NCI-H82 (cell line): ENCODE data around the gene ZNF670.

Experiments used
- DNase-seq: peaks from one replicate; lab custom pipeline; 2025; lab: John Stamatoyannopoulos, UW

The ZNF670 gene

DNA sequence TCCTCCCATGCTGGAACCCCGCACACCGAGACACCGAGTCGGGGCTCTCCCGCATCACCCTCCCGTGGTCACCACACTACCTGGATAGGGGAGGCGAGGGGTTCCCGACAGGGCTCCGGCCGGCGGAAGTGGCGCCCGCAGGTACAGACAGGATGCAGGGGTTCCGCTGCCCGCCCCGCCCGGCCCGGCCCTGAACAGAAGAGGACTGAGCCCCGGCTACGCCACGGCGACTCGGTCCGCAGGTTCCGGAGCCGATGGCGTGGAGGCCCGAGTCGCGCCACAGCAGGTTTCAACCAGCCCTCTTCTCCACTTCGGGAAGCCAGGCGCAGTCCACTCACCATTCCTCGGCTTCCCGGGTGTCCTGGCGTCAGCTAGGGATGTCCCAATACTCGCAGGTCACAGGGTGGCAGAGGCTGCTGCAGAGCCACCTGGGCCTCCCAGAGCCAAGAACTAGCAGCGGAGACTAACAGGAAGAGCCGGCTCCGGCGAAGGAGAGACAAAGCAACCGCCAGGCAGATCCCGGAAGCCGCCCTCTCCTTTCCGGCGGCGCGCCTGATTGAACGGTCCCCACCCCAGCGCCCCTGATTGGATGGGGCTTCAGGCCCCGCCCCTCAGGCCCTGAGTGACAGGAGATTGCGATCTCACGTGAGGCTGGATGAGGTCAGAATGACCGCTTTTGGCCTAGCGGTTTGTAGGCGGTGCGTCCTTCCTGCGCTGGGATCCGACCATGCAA, 25.4 kb upstream of the ZNF670 start, which contains the start of gene ZNF669:
Gene ZNF669, minus strand, starts transcription at position 498 of the 733 bp plus-strand sequence. Its CDS starts 157 bp downstream, at position 341.
- peak; percentile 100 for DNase-seq

DNA sequence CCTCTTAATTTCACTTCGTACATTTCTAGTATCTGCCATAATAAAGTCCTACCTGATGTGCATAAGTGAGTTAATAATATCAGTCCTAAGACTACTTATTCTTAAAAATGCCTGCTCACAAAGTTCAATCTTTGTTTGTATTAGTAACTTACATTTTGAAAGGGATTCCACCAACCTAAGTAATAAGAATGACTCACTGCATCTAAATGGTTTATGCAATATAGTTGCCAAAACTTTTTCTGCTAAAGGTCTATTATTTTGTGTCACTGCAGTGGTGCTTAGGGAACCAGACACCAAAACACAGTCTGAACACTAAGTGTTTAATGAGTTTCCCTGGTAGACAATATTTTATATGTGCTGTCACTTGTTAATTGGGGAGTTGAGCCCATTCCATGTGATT, 23.8 kb upstream of the ZNF670 start:
- no peak for DNase-seq

DNA sequence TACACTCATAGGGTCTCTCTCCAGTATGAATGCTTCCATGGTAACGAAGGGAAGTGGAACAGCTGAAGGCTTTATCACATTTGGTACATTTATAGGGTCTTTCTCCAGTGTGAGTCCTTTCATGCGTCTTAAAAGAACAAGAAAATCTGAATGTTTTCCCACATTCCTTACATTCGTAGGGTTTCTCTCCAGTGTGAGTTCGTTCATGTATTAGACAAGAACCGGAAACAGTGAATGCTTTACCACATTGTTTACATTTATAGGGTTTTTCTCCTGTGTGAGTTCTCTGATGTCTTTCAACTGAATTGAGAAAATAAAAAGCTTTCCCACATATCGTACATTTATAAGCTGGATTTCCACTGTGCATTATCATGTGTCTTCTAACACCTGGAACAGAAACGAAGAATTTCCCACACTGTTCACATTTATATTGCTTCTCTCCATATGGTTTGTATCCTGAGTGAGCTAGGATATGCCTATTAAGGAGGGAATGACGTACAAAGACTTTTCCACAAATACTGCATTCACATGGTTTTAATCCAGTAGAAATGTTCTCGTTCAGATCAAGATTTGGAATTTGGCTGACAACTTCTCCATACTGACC, 22.2 kb upstream of the ZNF670 start:
- no peak for DNase-seq

DNA sequence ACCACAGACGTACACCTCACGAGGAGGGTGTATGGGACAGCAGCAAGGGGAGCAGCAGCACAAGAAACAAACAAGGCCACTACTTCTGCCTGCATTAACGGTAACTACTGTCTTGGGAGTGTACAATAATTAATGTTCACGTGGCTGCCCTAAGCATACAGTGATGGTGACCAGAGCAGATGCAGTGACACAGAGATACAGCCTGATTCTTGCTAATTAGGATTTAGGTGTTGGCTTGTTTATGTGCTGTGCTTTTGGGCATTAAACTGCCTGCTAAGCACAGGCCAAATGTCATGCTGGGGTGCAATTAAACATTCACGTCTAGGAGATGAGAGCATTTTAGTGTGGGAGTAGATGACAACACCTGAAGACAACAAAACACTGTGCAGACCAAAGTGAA, 18.3 kb upstream of the ZNF670 start:
- DNase-seq, result no peak

DNA sequence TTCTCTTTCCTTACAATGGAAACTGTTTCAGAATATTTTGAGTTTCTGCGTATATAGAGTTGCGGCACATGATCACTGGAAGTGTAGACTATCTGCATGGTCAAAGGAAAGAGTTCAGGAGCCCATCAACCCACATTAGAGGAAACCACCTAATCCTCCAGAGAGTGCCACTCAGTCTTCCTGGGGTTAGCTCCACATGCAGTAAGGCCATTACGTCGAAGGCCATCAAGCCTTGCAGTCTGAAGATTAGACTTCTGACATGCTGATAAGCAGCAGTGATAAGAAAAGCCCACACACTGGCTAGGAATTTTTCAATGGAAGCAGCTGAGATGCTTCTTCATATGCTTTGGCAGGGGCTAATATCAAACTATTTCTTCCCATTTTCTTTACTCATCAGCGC, 17.9 kb upstream of the ZNF670 start:
- DNase-seq, result no peak

DNA sequence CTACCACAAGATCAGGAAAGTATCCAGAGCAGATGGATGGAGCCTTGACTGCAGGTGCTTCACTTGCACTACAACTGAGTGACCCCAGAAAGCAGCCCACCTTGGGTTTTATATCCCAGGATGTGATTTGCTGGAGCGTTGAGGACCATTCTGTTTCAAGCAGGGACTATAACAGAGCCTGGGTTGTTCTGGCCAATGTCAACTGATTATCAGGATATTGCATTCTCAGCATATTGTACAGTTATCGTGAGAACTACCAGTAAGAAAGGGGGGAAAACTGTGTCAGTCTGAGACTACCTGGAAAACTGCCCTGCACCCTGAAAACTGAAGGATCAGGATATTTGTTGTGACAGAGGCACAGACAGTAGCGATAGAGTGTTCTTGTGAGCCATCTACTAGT, 17.5 kb upstream of the ZNF670 start:
- no peak for DNase-seq

DNA sequence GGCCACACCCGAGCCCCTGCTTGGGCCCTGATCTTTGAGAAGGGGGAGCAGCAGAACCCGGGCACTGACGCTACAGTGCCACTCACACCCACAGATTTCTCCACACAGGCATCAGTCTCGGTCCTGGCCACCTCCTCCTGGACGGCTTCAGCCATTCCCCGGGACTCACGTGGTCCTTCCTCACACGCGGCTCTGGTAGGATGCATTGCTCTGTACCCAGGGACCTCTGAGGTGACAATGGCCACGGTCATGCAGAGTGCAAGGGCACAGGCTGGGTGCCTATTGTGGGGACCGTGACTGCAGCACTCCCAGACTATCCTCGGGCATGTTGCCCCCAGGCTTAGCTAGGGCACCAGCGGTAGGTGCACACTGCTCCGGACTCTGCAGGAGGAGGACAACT, 11.8 kb upstream of the ZNF670 start:
- DNase-seq, result no peak

DNA sequence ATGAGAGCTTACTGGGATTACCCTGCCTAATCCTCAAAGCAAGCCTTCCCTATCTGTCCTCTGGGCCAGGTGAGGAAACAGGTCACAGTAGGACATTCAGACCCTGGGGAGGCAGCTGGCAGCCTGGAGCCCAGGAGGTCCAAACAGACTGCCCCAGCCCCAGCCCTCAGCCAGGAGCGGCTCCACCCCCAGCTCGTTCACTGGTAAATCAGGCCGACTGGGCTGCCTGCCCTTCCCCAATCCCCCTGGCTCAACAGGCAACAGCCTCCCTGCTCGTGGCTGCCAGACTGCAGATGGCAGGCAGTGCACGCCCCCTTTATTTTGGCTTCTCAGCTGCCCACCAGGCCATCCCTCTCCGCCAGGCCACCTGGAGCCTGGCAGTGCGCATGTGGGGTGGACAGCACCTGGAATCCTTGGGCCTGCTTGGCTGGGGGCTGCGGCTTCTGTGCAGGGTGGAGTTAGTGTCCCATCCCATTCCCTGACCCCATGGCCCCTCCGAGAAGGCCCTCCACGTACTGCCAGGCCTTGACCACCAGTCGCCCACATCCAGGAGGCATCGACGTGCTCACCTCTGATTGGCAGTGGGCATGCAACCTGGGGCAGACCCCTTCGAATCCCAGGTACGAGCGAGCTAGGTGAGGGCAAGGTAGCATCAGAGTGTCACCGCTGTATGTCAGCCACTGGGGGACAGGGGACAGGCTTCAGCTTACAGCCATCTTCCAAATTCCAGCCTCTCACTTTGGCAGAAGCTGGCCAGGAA, 11.2 kb upstream of the ZNF670 start:
- peak; percentile 78 for DNase-seq

DNA sequence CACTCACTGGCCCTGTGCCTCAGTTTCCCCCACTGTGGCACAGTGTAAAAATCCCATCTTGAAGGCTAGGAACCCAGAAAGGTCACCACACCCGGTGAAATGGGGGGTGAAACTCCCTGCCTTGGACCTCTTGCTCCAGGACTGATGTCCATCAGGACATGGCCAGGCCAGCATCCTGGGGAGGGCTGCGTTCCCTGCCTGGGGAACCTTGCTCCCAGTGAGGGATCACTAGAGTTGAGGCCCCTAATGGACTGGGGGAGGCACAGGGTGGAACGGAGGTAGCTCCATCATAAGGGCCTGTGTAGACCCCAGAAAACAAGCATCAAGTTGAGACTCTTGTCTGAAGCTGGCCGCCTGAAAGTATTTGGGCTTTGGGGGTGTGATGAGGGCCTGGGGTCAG, 10.4 kb upstream of the ZNF670 start:
- no peak for DNase-seq

DNA sequence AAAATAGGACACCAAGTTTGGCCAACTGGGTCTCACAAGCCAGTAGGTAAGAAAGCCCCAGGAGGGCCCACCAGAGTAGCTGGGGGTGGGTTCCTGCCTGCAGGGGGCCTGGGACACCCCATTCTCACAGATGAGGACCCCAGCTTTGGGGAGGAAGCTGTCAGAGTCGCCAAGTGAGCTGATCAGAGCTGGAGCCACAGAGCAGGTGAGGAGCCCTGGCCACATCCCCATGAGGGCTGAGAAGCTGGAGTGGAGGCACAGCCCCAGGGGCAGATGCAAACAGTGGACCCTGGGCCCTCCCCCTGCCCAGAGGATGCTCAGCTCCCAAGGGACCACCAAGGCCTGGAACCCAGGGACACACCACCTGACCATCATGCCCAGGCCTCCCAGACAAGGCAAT, 8.6 kb upstream of the ZNF670 start:
- no peak for DNase-seq

DNA sequence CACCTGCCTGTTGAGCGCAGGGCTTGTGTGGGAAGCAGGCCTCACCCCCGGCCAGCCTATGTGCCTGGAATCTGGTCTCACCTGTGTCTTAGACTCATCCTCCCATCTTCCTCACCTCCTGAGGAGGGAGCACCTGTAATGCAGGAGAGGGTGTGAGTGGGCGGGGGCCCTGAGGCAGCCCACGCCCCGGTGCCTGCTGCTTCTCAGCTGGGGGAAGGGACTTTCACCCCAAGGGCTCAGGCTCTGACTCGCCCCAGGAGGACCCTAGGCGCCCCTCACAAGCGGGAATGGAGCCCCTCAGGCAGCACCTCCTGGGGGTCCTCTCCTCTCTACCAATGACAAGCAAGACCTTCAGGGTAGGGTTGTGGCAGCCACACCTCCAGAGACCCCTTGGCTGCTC, 6.7 kb upstream of the ZNF670 start:
- no peak for DNase-seq

DNA sequence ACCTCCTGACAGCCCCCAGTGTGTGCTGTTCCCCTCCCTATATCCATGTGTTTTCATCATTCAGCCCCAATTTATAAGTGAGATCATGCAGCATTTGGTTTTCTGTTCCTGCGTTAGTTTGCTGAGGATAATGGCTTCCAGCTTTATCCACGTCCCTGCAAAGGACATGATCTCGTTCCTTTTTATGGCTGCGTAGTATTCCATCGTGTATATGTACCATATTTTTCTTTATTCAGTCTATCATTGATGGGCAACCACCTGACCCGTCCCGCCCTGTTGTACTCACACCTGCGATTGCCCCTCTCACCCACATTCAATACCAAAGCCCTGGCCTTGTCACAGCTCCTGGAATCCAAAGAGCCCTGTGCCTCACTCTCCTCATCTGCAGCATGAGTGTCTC, 6.2 kb upstream of the ZNF670 start:
- DNase-seq, result no peak

DNA sequence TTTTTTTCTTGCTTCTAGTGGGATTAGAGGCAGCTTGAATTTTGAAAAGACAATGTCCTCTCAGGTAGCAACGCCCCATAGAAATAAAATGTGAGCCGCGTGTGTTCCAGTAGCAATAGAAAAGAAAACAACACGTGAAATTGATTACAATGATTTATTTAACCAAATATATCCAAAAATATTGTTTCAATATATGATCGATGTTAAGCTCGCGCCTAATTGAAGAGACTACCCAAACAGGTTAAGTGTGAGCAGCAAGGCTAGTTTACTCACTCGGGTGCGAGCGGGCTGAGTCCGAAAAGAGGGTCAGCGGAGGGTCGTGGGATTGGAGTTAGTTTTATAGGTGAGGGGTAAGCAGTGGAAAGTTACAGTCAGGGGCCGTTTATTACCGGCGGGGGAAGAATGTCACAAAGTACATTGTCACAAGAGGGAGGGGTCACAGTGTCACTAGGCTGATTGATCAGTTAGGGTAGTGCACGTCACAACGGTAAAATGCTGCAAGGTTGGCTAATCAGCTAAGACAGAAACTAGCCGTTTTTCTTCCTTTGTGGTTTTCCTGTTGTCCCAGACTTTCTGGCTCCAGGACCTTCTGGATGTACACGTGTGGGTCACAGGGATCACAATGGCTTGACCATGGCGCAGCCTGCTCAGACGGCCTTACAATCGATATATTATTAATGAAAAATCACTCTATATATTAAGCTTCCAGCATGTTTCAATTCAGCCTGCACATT, 697 bp upstream of the ZNF670 start:
- peak; percentile 38 for DNase-seq

DNA sequence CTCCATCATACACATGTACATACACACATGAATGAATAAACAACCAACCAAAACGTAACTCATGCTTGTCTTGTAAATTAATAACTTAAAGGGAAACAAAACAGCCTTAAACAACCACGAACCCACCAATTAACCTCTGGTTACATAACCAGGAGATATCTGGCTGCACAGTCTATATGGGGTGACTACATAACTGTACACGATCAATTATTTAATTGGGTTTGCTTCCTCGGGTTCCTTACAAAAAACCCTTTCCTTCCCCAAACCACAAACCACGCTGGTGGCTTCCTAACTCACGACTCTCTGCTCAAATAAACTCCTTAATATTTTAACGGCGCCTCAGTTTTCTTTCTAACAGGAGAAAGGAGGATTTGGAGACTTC, 744 bp downstream of the ZNF670 start:
- no peak for DNase-seq

DNA sequence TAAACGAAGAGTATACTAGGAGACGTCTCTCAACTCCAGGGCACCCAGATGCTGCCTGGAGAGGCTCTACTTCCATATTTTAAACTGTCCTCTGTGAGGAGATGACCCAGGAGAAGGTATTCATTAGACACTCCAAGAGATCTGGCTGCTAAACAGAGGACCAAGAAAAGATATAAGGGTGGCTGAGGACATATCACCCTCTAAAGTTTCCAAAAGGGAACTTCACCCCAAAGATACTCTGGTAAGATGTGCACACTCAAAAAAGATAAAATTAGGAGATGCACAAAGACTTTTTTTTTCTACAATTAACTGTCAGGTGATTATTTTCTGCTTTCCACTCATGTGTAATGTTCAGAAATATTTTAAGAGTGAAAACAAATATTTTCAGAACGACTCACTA, 1.4 kb downstream of the ZNF670 start:
- no peak for DNase-seq

DNA sequence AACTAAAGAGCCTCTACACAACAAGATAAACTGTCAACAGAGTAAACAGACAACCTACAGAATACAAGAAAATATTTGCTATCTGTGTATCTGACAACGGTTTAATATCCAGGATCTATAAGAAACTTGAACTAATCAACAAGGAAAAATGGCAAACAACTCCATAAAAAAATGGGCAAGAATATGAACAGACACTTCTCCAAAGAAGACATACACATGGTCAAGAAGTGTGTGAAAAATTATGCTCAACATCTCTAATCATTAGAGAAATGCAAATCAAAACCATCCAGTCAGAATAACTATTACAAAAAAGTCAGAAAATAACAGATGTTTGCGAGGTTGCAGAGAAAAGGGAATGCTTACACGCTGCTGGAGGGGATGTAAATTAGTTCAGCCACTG, 8.0 kb downstream of the ZNF670 start:
- no peak for DNase-seq

DNA sequence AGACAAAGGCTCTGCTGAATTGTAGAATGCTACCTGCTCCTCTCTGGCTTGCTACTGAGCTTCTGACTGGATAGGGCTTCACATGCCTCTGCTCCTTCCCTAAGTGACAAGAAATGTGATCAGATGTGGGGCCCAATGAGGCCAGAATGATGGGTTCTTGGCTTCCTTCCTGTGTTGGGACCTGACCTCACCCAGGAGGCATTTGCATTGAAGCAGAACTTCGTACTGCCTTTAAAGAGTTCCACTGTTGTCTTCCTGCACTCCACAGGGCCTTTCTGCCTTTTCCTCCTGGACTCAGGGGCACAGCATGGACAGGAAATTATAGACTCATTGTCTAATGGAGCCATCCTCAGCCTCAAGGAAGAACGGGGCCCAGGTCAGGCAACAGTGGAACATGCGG, 14.3 kb downstream of the ZNF670 start:
- DNase-seq, result no peak

DNA sequence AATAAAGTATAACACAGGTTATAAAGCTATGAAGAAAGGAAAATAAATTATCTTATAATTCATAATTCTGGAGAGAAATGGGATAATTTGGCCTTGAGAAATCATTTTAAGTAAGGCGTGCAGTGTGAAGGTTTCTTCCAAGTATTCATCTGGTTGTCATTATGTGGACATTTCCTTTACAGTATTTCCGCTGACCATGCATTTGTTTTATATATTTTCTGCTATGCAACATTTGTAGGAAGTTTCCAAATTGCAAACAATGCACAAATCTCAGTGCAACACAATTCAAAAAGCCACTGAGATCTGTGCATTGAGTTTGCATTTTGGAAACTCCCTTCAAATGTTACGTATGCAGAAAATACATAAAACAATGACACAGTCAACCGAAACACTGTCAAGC, 17.8 kb downstream of the ZNF670 start:
- no peak for DNase-seq

DNA sequence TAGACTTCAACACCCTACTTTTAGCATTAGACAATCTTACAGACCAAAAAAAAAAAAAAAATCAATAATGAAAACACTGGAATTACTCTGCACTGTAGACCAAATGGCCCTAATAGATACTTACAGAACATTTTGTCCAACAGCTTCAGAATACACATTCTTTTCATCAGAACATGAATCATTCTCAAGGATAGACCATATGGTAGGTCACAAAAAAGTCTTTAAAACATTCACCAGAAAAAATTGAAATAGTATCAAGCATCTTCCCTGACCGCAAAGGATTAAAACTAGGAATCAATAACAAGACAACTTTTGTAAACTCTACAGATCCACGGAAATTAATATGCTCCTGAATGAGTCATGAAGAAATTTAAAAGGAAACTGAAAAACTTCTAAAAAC, 22.5 kb downstream of the ZNF670 start:
- DNase-seq, result no peak

DNA sequence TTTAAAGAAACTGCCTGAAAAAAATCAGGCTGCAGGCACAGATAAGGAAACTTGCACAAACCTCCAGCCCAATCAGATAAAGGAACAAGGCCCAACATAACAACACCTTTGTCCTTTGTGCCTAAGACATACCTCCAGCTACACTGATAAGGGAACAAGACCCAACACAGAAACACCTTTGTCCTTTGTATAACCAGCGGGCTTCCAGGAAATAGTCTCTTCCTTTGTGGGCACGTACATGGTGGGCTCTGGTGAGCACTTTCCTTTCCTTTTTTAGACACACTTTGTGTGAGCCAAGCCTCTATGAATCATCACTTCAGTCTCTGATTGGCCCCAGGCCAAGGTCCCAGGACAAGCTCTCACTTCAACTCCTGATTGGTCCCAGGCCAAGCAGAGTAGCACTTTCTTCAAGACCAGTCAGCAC, 23.6 kb downstream of the ZNF670 start:
- no peak for DNase-seq

DNA sequence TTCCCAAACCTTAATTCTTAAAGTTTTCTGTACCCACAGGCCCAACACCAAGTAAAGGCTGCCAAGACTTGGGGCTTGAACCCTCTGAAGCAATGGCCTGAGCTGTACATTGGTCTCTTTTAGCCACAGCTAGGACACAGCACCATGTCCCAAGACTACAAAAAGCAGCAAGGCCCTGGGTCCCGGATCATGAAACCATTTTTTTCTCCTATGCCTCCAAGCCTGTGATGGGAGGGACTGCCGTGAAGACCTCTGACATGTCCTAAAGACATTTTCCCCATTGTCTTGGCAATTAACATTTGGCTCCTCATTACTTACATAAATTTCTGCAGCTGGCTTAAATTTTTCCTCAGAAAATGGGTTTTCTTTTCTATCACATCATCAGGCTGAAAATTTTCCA, 30.9 kb downstream of the ZNF670 start:
- no peak for DNase-seq

DNA sequence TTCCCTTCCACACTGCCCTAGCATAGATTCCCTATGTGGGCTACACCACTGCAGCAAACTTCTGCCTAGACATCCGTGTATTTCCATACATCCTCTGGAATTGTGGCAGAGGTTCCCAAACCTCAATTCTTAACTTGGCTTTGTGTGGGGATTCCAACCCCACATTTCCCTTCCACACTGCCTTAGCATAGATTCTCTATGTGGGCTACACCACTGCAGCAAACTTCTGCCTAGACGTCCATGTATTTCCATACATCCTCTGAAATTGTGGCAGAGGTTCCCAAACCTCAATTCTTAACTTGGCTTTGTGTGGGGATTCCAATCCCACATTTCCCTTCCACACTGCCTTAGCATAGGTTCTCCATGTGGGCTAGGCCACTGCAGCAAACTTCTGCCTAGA, 31.4 kb downstream of the ZNF670 start:
- no peak for DNase-seq

DNA sequence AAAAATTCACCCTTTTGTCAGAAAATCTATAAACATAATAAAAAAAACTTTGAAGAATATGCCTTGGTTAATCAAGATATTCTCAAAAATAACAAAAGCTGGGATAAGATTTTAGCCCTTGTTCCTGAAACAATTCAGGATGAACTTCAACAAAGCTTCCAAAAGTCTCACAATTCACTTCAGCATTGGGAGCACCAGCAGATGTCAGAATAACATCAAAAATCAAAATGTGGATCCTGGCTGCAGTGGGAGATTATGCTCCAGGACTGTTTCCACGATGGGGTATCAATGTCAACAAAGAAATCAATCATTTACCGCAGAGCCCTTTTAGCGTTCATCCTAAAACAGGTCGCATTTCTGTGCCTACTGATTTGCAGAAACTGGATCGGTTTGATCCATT, 35.2 kb downstream of the ZNF670 start:
- no peak for DNase-seq
